ENCODE results near the gene SLC9B1. TPM values are rescaled to one million over a fixed set of nuclear protein-coding genes. Genes with fewer than 3 reads are reported as not detected.
A peak's percentile ranks its signal among the peaks of the same experiment; 100 is the strongest.

Gene SLC9B1
- 0.13 TPM for polyA plus RNA-seq (2013, experiment 1 of 2)
- 0.10 TPM for polyA plus RNA-seq (2013, experiment 2 of 2)

- no peaks in the 10 kb centered on the region for H3K79me2 ChIP-seq (ENCODE audit: control insufficient read depth, insufficient read depth, low read length)
- H3K9ac ChIP-seq (ENCODE audit: low read length): peak within 1 kb of the TSS; percentile 84
- H3K18ac ChIP-seq (ENCODE audit: low read length): no peak within 1 kb of the TSS
- no peak within 1 kb of the TSS for H2BK5ac ChIP-seq (ENCODE audit: low read length)
- peak within 1 kb of the TSS; percentile 47 for H3K27ac ChIP-seq (ENCODE audit: low read depth, low read length)
- peak within 1 kb of the TSS; percentile 88 for H3K56ac ChIP-seq (ENCODE audit: low read length)
- no peak within 1 kb of the TSS for H3K23ac ChIP-seq (ENCODE audit: low read length)
- H3K4me2 ChIP-seq (ENCODE audit: low read length): peak within 1 kb of the TSS; percentile 87
- H4K8ac ChIP-seq (ENCODE audit: low read depth, low read length): peak within 1 kb of the TSS; percentile 78
- H2BK15ac ChIP-seq (replicated peaks; ENCODE audit: low read depth): no peak within 1 kb of the TSS
- peak; percentile 97 for DNase-seq
- H3K4me3 ChIP-seq (ENCODE audit: low read length): peak within 1 kb of the TSS; percentile 57
- WGBS (ENCODE audit: extremely low coverage, insufficient coverage, low lambda C conversion rate): no CpG with 5 or more reads among the region's 46 CpGs
- no peaks in the 10 kb centered on the region for H3K36me3 ChIP-seq (ENCODE audit: control insufficient read depth, insufficient read depth, low read length)
- no peak within 1 kb of the TSS for H2AK5ac ChIP-seq (ENCODE audit: low read length)
- H3K79me1 ChIP-seq (ENCODE audit: low read length): no peaks in the 10 kb centered on the region
- H4K5ac ChIP-seq (ENCODE audit: low read length): peak within 1 kb of the TSS; percentile 98
- H3K27me3 ChIP-seq (ENCODE audit: insufficient read depth, low read length, poor library complexity): no peaks in the 10 kb centered on the region
- H2BK120ac ChIP-seq (ENCODE audit: low read depth, low read length): no peak within 1 kb of the TSS
- peak within 1 kb of the TSS; percentile 73 for H3K4ac ChIP-seq (ENCODE audit: low read depth, low read length)
- no peaks in the 10 kb centered on the region for H3K4me1 ChIP-seq (ENCODE audit: control insufficient read depth, low read depth, low read length)
These were observed at the start of gene SLC9B1 for GRCh38 chr4:103019308-103020124. SLC9B1 (minus strand) TSS chr4:103019705; CDS start chr4:102991711, 27,994 bp downstream.

DNA sequence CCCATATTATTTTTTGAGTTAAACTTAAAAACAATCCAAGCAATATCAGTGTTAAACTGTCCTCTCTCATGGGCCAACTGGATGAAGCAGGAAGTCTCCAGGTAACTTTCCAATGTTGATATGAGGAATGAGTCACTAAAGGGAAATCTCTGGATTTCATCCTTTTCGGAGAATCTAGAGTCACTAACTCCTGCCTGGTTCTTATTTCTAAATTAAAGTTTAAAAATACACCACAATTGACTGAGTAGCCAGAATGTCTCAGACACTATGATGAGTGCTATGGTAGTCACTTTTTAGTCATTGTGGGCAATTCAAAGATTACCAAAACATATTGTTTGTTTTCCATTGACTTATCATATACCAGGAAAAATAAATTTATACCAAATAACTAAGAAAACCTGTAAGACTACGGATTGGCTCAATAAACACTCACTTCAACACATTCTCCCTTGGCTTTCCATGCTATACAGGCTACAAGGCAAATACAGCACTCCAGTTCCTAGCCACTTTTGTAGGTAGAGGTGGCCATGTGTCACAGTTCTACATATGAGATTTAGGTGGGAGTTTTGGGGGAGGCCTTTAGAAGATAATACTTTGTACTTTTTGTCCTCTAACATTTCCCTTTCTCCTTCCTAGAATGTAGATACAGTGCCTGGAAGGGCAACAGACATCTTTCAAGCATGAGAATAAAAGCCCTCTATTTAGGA, 48.5 kb upstream of the SLC9B1 start:
- H2BK120ac ChIP-seq (ENCODE audit: low read depth, low read length): no peak overlapping the region
- no CpG with 5 or more reads among the region's 2 CpGs for WGBS (ENCODE audit: extremely low coverage, insufficient coverage, low lambda C conversion rate)
- no peaks in the 10 kb centered on the region for H3K79me2 ChIP-seq (ENCODE audit: control insufficient read depth, insufficient read depth, low read length)
- no peak overlapping the region for H3K4me2 ChIP-seq (ENCODE audit: low read length)
- H3K27me3 ChIP-seq (ENCODE audit: insufficient read depth, low read length, poor library complexity): no peaks in the 10 kb centered on the region
- H3K27ac ChIP-seq (ENCODE audit: low read depth, low read length): no peak overlapping the region
- no peaks in the 10 kb centered on the region for H3K79me1 ChIP-seq (ENCODE audit: low read length)
- H3K56ac ChIP-seq (ENCODE audit: low read length): no peak overlapping the region
- H2BK15ac ChIP-seq (replicated peaks; ENCODE audit: low read depth): no peak overlapping the region
- H3K4ac ChIP-seq (ENCODE audit: low read depth, low read length): no peak overlapping the region
- H2AK5ac ChIP-seq (ENCODE audit: low read length): no peak overlapping the region
- no peaks in the 10 kb centered on the region for H3K4me1 ChIP-seq (ENCODE audit: control insufficient read depth, low read depth, low read length)
- H3K23ac ChIP-seq (ENCODE audit: low read length): no peak overlapping the region
- no peak overlapping the region for H3K4me3 ChIP-seq (ENCODE audit: low read length)
- no peaks in the 10 kb centered on the region for H3K36me3 ChIP-seq (ENCODE audit: control insufficient read depth, insufficient read depth, low read length)
- no peak overlapping the region for H2BK5ac ChIP-seq (ENCODE audit: low read length)
- no peak overlapping the region for H4K5ac ChIP-seq (ENCODE audit: low read length)
- no peak overlapping the region for H3K18ac ChIP-seq (ENCODE audit: low read length)
- no peak overlapping the region for H4K8ac ChIP-seq (ENCODE audit: low read depth, low read length)
- peak; percentile 10 for DNase-seq
- no peak overlapping the region for H3K9ac ChIP-seq (ENCODE audit: low read length)

DNA sequence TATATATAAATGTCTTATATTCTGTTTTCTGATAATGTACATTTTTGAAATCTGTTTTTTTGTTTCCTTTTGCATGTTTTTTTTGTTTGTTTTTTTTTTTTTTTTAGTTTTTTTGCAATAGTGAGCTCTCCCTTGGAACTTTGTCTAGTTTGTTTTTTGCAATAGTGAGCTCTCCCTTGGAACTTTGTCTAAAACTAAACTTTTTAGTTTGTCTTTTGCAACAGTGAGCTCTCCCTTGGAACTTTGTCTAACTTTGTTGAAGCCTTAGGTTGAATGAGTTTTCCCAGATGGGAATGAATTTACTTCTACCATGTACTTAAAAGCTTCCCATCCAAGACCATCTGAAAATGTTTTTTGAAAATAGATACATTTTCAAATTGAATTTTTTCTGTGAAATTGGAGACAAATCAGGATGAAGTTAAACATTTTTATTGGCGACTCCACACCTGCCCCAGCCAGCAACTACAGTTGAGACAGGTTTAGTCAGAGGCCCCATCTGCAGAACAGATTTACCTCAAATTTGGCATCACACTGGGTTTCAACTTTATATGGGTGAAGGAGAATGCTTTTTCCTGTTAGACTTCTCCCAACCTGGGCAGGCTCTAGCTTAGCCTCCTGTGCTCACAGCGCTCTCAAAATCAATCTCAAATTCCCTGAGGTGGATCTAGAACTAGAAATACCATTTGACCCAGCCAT, 41.1 kb upstream of the SLC9B1 start:
- Histone ChIP-seq H3K79me2 (ENCODE audit: control insufficient read depth, insufficient read depth, low read length) (no peaks in the 10 kb centered on the region), H2BK5ac (ENCODE audit: low read length) (no peak overlapping the region), H3K56ac (ENCODE audit: low read length) (no peak overlapping the region), H3K27ac (ENCODE audit: low read depth, low read length) (no peak overlapping the region), H3K27me3 (ENCODE audit: insufficient read depth, low read length, poor library complexity) (no peaks in the 10 kb centered on the region), H4K8ac (ENCODE audit: low read depth, low read length) (no peak overlapping the region), H3K4me3 (ENCODE audit: low read length) (no peak overlapping the region), H3K23ac (ENCODE audit: low read length) (no peak overlapping the region), H2BK120ac (ENCODE audit: low read depth, low read length) (no peak overlapping the region), H4K5ac (ENCODE audit: low read length) (no peak overlapping the region), H2AK5ac (ENCODE audit: low read length) (no peak overlapping the region), H3K4ac (ENCODE audit: low read depth, low read length) (no peak overlapping the region), H3K9ac (ENCODE audit: low read length) (no peak overlapping the region), H3K18ac (ENCODE audit: low read length) (no peak overlapping the region), H3K36me3 (ENCODE audit: control insufficient read depth, insufficient read depth, low read length) (no peaks in the 10 kb centered on the region), H3K4me2 (ENCODE audit: low read length) (no peak overlapping the region), H3K4me1 (ENCODE audit: control insufficient read depth, low read depth, low read length) (no peaks in the 10 kb centered on the region), H2BK15ac (replicated peaks; ENCODE audit: low read depth) (no peak overlapping the region), H3K79me1 (ENCODE audit: low read length) (no peaks in the 10 kb centered on the region)
- WGBS (ENCODE audit: extremely low coverage, insufficient coverage, low lambda C conversion rate): no CpG with 5 or more reads among the region's 2 CpGs
- DNase-seq: no peak

DNA sequence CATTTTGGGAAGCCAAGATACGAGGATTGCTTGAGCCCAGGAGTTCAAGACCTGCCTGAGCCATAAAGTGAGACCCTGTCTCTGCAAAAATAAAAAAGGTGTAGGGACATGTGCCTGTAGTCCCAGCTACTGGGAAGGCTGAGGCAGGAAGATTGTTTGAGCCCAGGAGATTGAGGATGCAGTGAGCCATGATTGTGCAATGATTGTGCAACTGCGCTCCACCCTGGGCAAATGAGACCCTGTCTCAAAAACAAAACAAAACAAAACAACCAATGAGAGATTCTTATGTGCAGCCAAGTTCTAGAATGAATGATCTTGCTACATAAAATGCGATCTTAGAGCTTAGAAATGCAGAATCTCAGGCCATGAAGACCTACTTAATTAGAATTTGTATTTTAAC, 34.5 kb upstream of the SLC9B1 start:
- Histone ChIP-seq H2AK5ac (ENCODE audit: low read length) (no peak overlapping the region), H2BK5ac (ENCODE audit: low read length) (no peak overlapping the region), H3K9ac (ENCODE audit: low read length) (no peak overlapping the region), H3K4ac (ENCODE audit: low read depth, low read length) (no peak overlapping the region), H3K23ac (ENCODE audit: low read length) (no peak overlapping the region), H4K5ac (ENCODE audit: low read length) (no peak overlapping the region), H2BK120ac (ENCODE audit: low read depth, low read length) (no peak overlapping the region), H3K4me1 (ENCODE audit: control insufficient read depth, low read depth, low read length) (no peaks in the 10 kb centered on the region), H3K36me3 (ENCODE audit: control insufficient read depth, insufficient read depth, low read length) (no peaks in the 10 kb centered on the region), H3K4me2 (ENCODE audit: low read length) (no peak overlapping the region), H3K18ac (ENCODE audit: low read length) (no peak overlapping the region), H4K8ac (ENCODE audit: low read depth, low read length) (no peak overlapping the region), H3K79me2 (ENCODE audit: control insufficient read depth, insufficient read depth, low read length) (no peaks in the 10 kb centered on the region), H2BK15ac (replicated peaks; ENCODE audit: low read depth) (no peak overlapping the region), H3K79me1 (ENCODE audit: low read length) (no peaks in the 10 kb centered on the region), H3K27me3 (ENCODE audit: insufficient read depth, low read length, poor library complexity) (no peaks in the 10 kb centered on the region), H3K56ac (ENCODE audit: low read length) (no peak overlapping the region), H3K27ac (ENCODE audit: low read depth, low read length) (no peak overlapping the region), H3K4me3 (ENCODE audit: low read length) (no peak overlapping the region)
- no peak for DNase-seq
- WGBS (ENCODE audit: extremely low coverage, insufficient coverage, low lambda C conversion rate): no CpG with 5 or more reads among the region's 3 CpGs

DNA sequence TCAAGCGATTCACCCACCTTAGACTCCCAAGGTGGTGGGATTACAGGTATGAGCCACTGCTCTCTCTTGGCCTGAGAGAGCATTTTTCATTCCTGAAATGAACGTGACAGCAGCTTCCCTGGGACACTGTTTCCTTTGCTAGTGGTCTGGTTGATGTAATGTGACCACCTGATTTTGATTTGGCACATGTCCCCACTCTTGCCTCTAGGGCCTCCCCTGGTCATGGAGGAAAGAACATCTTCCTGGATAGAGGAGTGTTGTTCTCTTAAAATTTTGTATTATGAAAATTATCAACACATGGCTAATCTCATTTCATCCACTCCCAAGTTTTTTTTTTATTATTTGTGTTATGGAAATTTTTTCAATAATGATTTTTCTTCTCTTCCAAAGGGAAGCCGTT, 33.3 kb upstream of the SLC9B1 start:
- H3K23ac ChIP-seq (ENCODE audit: low read length): no peak overlapping the region
- no peak overlapping the region for H2BK5ac ChIP-seq (ENCODE audit: low read length)
- no peak overlapping the region for H3K4me2 ChIP-seq (ENCODE audit: low read length)
- no peak overlapping the region for H2AK5ac ChIP-seq (ENCODE audit: low read length)
- H3K18ac ChIP-seq (ENCODE audit: low read length): no peak overlapping the region
- H2BK15ac ChIP-seq (replicated peaks; ENCODE audit: low read depth): no peak overlapping the region
- no CpG with 5 or more reads among the region's 3 CpGs for WGBS (ENCODE audit: extremely low coverage, insufficient coverage, low lambda C conversion rate)
- no peaks in the 10 kb centered on the region for H3K4me1 ChIP-seq (ENCODE audit: control insufficient read depth, low read depth, low read length)
- no peak overlapping the region for H3K4me3 ChIP-seq (ENCODE audit: low read length)
- no peak overlapping the region for H2BK120ac ChIP-seq (ENCODE audit: low read depth, low read length)
- no peaks in the 10 kb centered on the region for H3K27me3 ChIP-seq (ENCODE audit: insufficient read depth, low read length, poor library complexity)
- H3K79me1 ChIP-seq (ENCODE audit: low read length): no peaks in the 10 kb centered on the region
- no peaks in the 10 kb centered on the region for H3K36me3 ChIP-seq (ENCODE audit: control insufficient read depth, insufficient read depth, low read length)
- H4K8ac ChIP-seq (ENCODE audit: low read depth, low read length): no peak overlapping the region
- no peak overlapping the region for H4K5ac ChIP-seq (ENCODE audit: low read length)
- H3K79me2 ChIP-seq (ENCODE audit: control insufficient read depth, insufficient read depth, low read length): no peaks in the 10 kb centered on the region
- H3K56ac ChIP-seq (ENCODE audit: low read length): no peak overlapping the region
- no peak overlapping the region for H3K4ac ChIP-seq (ENCODE audit: low read depth, low read length)
- H3K27ac ChIP-seq (ENCODE audit: low read depth, low read length): no peak overlapping the region
- no peak overlapping the region for H3K9ac ChIP-seq (ENCODE audit: low read length)
- no peak for DNase-seq

Measured in mesendoderm (in vitro differentiated cells).